IPS-18a (cell line): ENCODE measurements around the gene LMAN1.

Experiments
- H3K27ac ChIP-seq: one replicate; pipeline ENCODE4 v1.5.1; 2013; ENCODE audit warnings: low read length
- H3K27me3 ChIP-seq: one replicate; pipeline ENCODE4 v1.6.1; 2013; ENCODE audit warnings: mild to moderate bottlenecking, low read length; ENCODE audit not compliant: control insufficient read depth, insufficient read depth
- H3K36me3 ChIP-seq: one replicate; pipeline ENCODE4 v1.6.1; 2013; ENCODE audit warnings: low read depth, low read length; ENCODE audit not compliant: control insufficient read depth
- H3K4me1 ChIP-seq: one replicate; pipeline ENCODE4 v1.6.1; 2013; ENCODE audit warnings: low read depth, low read length; ENCODE audit not compliant: control insufficient read depth
- H3K4me3 ChIP-seq: one replicate; pipeline ENCODE4 v1.5.1; 2013; ENCODE audit warnings: low read length
- H3K9ac ChIP-seq: one replicate; pipeline ENCODE4 v1.6.1; 2013; ENCODE audit warnings: mild to moderate bottlenecking, low read length, moderate library complexity
- H3K9me3 ChIP-seq: one replicate; pipeline ENCODE4 v1.6.1; 2013; ENCODE audit warnings: low read depth, low read length; ENCODE audit not compliant: control insufficient read depth

The LMAN1 gene

GRCh38 chr18:59383851-59384250, 24.8 kb upstream of the LMAN1 start:
- H3K27ac ChIP-seq = no peak overlapping the region
- H3K36me3 ChIP-seq = no peaks in the 10 kb centered on the region
- no peaks in the 10 kb centered on the region for H3K9me3 ChIP-seq
- no peak overlapping the region for H3K9ac ChIP-seq
- H3K4me3 ChIP-seq = no peak overlapping the region
- H3K27me3 ChIP-seq = peaks cover 91% of the 10 kb centered on the region
- H3K4me1 ChIP-seq = peaks cover 19% of the 10 kb centered on the region

- Histone ChIP-seq H3K4me3 (no peak overlapping the region), H3K9ac (no peak overlapping the region), H3K27ac (no peak overlapping the region), H3K36me3 (no peaks in the 10 kb centered on the region), H3K9me3 (no peaks in the 10 kb centered on the region), H3K27me3 (peaks cover 90% of the 10 kb centered on the region), H3K4me1 (peaks cover 10% of the 10 kb centered on the region)
These were observed 23.3 kb upstream of the LMAN1 start for GRCh38 chr18:59382383-59382782.

- peaks cover 7% of the 10 kb centered on the region for H3K4me1 ChIP-seq
- H3K36me3 ChIP-seq = no peaks in the 10 kb centered on the region
- no peaks in the 10 kb centered on the region for H3K9me3 ChIP-seq
- no peak overlapping the region for H3K9ac ChIP-seq
- H3K27me3 ChIP-seq = peaks cover 89% of the 10 kb centered on the region
- no peak overlapping the region for H3K4me3 ChIP-seq
- H3K27ac ChIP-seq = no peak overlapping the region
These were observed 22.9 kb upstream of the LMAN1 start for GRCh38 chr18:59381949-59382348.

- H3K36me3 ChIP-seq = no peaks in the 10 kb centered on the region
- no peak overlapping the region for H3K4me3 ChIP-seq
- peaks cover 89% of the 10 kb centered on the region for H3K27me3 ChIP-seq
- peaks cover 11% of the 10 kb centered on the region for H3K4me1 ChIP-seq
- H3K9me3 ChIP-seq = no peaks in the 10 kb centered on the region
- H3K9ac ChIP-seq = no peak overlapping the region
- H3K27ac ChIP-seq = no peak overlapping the region
These were observed 21.6 kb upstream of the LMAN1 start for GRCh38 chr18:59380706-59381105.

- Histone ChIP-seq H3K27me3 (peaks cover 87% of the 10 kb centered on the region), H3K9ac (no peak overlapping the region), H3K4me3 (no peak overlapping the region), H3K4me1 (peaks cover 11% of the 10 kb centered on the region), H3K9me3 (no peaks in the 10 kb centered on the region), H3K27ac (no peak overlapping the region), H3K36me3 (no peaks in the 10 kb centered on the region)
These were observed 20.9 kb upstream of the LMAN1 start for GRCh38 chr18:59379772-59380522.

- Histone ChIP-seq H3K27ac (no peak overlapping the region), H3K9me3 (no peaks in the 10 kb centered on the region), H3K27me3 (peaks cover 67% of the 10 kb centered on the region), H3K4me1 (peaks cover 11% of the 10 kb centered on the region), H3K36me3 (no peaks in the 10 kb centered on the region), H3K4me3 (no peak overlapping the region), H3K9ac (no peak overlapping the region)
These were observed 18.7 kb upstream of the LMAN1 start for GRCh38 chr18:59377613-59378337.

- Histone ChIP-seq H3K4me3 (no peak overlapping the region), H3K27me3 (peaks cover 55% of the 10 kb centered on the region), H3K27ac (no peak overlapping the region), H3K9me3 (no peaks in the 10 kb centered on the region), H3K9ac (no peak overlapping the region), H3K4me1 (peaks cover 11% of the 10 kb centered on the region), H3K36me3 (no peaks in the 10 kb centered on the region)
These were observed 17.4 kb upstream of the LMAN1 start for GRCh38 chr18:59376351-59376935.

- Histone ChIP-seq H3K27me3 (peaks cover 37% of the 10 kb centered on the region), H3K9ac (no peak overlapping the region), H3K4me3 (no peak overlapping the region), H3K27ac (no peak overlapping the region), H3K4me1 (peaks cover 11% of the 10 kb centered on the region), H3K36me3 (no peaks in the 10 kb centered on the region), H3K9me3 (no peaks in the 10 kb centered on the region)
These were observed 15.1 kb upstream of the LMAN1 start for GRCh38 chr18:59374128-59374527.

GRCh38 chr18:59372975-59373374, 13.9 kb upstream of the LMAN1 start:
- Histone ChIP-seq H3K27ac (no peak overlapping the region), H3K27me3 (peaks cover 26% of the 10 kb centered on the region), H3K9me3 (no peaks in the 10 kb centered on the region), H3K9ac (no peak overlapping the region), H3K4me3 (no peak overlapping the region), H3K36me3 (no peaks in the 10 kb centered on the region), H3K4me1 (peaks cover 11% of the 10 kb centered on the region)

GRCh38 chr18:59360381-59360780, 1.3 kb upstream of the LMAN1 start:
- peaks cover 5% of the 10 kb centered on the region for H3K4me1 ChIP-seq
- peaks cover 11% of the 10 kb centered on the region for H3K36me3 ChIP-seq
- H3K27ac ChIP-seq = no peak overlapping the region
- H3K4me3 ChIP-seq = no peak overlapping the region
- peaks cover 35% of the 10 kb centered on the region for H3K27me3 ChIP-seq
- no peak overlapping the region for H3K9ac ChIP-seq
- no peaks in the 10 kb centered on the region for H3K9me3 ChIP-seq

GRCh38 chr18:59359576-59359952, 499 bp upstream of the LMAN1 start:
- H3K9me3 ChIP-seq = no peaks in the 10 kb centered on the region
- no peak overlapping the region for H3K27ac ChIP-seq
- H3K4me3 ChIP-seq = peak overlapping the region; percentile 50
- H3K9ac ChIP-seq = no peak overlapping the region
- H3K36me3 ChIP-seq = peaks cover 19% of the 10 kb centered on the region
- H3K27me3 ChIP-seq = peaks cover 35% of the 10 kb centered on the region
- peaks cover 5% of the 10 kb centered on the region for H3K4me1 ChIP-seq
